GM19099 (cell line): ENCODE results near the gene PHF14.

Experiments
- POLR2A ChIP-seq: IDR thresholded peaks from 3 replicates; pipeline ENCODE4 v1.6.1; 2011; ENCODE audit warnings: low read depth; ENCODE audit not compliant: insufficient read length; ENCODE audit errors: extremely low read depth

Gene PHF14

GRCh38 chr7:10973942-10974911 lies 555 bp downstream of the PHF14 start:
- peak; percentile 34 for TF ChIP-seq POLR2A

- TF ChIP-seq POLR2A = no peak
These were observed 3.4 kb downstream of the PHF14 start for GRCh38 chr7:10977113-10977512.

GRCh38 chr7:10981317-10981716 lies 7.6 kb downstream of the PHF14 start:
- no peak for TF ChIP-seq POLR2A

- no peak for TF ChIP-seq POLR2A
These were observed 25.5 kb downstream of the PHF14 start for GRCh38 chr7:10998996-10999757.

GRCh38 chr7:11005202-11005601 lies 31.5 kb downstream of the PHF14 start:
- TF ChIP-seq POLR2A = no peak

GRCh38 chr7:11006291-11006690 lies 32.6 kb downstream of the PHF14 start:
- no peak for TF ChIP-seq POLR2A

GRCh38 chr7:11009631-11010030 lies 36.0 kb downstream of the PHF14 start:
- TF ChIP-seq POLR2A = no peak

- TF ChIP-seq POLR2A = no peak
These were observed 47.8 kb downstream of the PHF14 start for GRCh38 chr7:11021468-11021867.

- no peak for TF ChIP-seq POLR2A
These were observed 53.0 kb downstream of the PHF14 start for GRCh38 chr7:11026452-11027359.

- TF ChIP-seq POLR2A = no peak
These were observed 62.0 kb downstream of the PHF14 start for GRCh38 chr7:11035661-11036060.

- TF ChIP-seq POLR2A = no peak
These were observed 66.3 kb downstream of the PHF14 start for GRCh38 chr7:11039974-11040373.

GRCh38 chr7:11054033-11054432 lies 80.4 kb downstream of the PHF14 start:
- TF ChIP-seq POLR2A = no peak

GRCh38 chr7:11060893-11061292 lies 87.2 kb downstream of the PHF14 start:
- TF ChIP-seq POLR2A = no peak

- TF ChIP-seq POLR2A = no peak
These were observed 88.4 kb downstream of the PHF14 start for GRCh38 chr7:11062110-11062509.

- TF ChIP-seq POLR2A = no peak
These were observed 95.9 kb downstream of the PHF14 start for GRCh38 chr7:11069591-11069990.

GRCh38 chr7:11077816-11078215 lies 104.1 kb downstream of the PHF14 start:
- no peak for TF ChIP-seq POLR2A
